NCI-H82 treated with DMSO at 0.1 percent for 48 hours (cell line): Measurements from ENCODE around the gene MEAK7.

ENCODE experiments used
- DNase-seq: peaks from one replicate; lab custom pipeline; 2025; ENCODE audit not compliant: unreplicated experiment; lab: John Stamatoyannopoulos, UW

MEAK7 gene

DNA sequence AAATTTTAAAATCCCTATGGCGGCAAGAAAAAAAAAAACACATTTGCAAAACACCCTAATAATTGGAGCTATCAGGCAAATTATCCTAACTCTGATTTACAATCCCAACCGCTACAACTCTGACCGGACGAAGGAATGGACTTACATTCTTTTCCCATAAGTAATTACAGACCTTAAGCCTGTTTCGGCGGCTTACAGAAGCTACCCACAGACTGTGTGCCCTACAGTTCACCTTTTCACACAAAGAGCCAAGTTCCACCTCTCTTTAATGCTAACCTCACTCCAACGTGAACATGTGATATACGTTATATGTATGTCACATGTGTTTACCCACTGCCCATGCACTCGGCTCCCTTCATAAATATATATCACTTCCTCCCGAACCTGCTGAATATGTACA lies 8.7 kb upstream of the MEAK7 start:
- no peak for DNase-seq

DNA sequence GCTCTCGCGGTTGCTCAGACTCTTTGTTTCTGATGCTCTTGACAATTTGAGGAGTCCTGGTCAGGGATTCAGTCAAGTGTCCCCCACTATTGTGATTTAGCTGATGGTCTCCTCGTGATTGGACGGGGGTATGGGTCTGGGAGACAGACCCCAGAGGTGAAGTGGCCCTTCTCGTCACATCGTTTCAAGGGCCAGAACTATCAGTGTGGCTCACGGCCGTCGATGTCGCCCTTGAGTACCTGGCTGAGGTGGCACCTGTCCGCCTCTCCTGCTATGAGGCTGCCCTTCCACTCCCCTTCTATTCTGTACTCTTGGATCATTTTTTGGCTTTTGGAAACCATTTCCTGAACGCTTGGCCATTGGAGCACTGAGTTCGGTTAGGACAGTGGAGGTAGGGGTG lies 7.4 kb upstream of the MEAK7 start:
- no peak for DNase-seq

DNA sequence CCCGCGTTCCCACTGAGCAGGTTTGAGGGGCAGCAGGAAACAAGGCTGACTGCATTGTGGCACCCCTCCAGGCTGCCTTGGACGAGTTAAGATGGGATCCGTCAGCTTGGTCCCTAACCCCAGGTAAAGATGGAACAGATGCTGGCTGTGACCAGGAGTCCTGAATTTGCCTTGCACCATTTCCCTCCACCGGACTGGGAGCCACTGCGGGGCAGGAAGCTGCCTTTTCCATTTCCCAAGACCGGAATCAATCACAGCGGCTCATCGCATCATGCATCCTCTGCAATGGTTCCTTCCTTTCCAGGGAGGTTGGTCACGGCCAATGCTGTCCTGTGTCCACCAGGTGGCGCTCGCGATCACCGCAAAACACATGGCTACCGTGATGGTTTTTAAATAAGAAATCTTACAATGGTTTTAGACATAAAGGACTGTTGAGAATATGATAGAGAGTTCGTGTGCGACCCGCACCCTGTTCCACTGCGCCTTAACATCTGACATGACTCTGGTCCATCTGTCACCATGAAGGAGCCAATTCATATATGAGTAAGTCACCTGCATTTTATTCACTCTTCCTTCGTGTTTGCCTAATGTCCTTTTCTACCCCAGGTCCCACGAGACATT lies 6.8 kb upstream of the MEAK7 start:
- peak; percentile 46 for DNase-seq

DNA sequence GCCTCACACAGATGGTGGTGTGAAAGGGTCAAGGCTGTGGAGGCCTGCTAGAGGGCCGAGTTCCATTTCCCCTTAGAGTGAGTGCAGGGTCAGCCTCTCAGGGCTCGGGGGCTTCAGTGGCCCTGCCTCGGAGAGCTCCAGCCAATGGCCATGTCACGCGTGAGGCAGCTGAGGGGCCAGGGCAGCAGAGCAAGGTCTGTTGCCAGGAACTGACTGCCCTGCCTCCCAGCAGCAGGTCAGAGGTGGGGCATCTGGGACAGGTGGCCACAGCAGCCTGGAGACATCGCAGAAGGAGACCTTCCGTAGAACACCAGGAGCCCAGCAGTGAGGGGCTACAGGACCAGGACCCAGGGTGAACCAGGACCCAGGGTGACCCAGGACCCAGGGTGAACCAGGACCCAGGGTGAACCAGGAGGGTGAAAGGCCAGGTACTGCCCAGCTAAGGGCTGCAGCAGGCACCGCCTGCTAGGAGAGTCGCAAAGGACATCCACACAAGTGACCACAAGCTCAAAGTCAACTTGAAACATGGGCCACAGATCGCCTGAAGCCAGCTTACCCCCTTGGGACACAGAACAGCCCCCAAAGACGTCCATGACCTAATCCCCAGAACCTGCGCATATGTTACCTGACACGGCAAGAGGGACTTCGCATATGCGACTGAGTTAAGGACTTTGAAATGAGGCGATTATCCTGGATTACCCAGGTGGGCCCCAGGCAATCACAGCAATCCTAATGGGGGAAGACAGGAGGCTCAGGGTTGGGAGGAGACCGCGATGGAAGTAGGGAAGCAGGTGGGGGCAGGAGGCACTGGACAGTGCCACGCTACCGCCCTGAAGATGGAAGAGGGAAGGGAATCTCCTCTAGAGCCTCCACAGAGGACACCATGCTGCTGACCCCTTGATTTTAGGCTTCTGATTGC lies 4.8 kb upstream of the MEAK7 start:
- peak; percentile 94 for DNase-seq

DNA sequence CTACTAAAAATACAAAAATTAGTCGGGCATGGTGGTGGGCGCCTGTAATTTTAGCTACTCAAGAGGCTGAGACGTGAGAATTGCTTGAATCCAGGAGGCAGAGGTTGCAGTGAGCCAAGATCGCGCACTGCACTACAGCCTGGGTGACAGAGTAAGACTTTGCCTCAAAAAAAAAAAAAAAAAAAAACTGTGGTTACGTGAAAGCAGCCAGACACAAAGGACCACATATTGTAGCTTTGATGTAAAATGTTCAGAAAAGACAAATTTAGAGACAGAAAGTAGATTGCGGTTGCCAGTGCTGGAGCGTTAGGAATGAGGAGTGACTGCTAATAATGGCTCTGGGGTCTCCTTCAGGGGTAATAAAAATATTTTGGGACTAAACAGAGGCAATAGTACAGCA lies 4.0 kb upstream of the MEAK7 start:
- no peak for DNase-seq

DNA sequence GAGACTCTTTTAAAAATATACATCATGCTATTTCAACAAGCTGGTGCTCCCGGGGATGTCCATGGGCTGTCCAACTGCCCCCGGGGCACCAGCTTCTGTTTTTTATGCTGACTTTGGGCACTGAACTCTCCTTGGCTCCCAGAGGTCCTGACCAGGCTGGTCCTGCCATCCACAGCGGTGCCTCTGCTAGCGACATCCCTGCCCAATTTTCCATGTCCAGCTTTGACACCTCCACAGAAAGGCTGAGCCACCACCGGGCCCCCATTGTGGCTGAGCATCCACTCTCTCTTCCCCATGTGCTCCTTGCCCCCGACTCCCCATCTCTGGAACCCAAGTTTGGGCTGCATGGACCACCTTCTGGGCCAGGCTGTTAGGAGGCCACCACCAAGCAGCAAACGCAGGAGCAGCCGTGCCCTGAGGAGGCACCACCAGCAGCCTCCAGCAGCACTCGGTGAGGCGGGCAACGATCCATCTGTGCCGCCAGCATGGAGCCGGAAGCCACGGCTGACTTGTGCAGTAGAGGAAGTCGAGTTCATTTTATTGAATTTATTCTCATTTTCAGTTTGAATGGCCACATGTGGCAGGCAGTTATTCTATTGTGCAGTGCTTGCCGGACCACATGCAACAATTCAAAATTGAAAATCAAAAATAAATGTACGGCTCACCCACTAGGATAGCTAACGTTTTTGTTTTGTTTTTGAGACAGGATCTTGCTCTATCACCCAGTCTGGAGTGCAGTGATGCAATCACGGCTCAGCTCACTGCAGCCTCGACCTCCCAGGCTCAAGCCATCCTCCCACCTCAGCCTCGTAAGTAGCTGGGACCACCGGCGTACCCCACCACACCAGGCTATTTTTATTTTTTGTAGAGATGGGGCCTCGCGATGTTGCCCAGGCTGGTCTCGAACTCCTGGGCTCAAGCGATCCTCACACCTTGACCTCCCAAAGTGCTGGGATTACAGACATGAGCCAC lies 2.8 kb upstream of the MEAK7 start:
- no peak for DNase-seq

DNA sequence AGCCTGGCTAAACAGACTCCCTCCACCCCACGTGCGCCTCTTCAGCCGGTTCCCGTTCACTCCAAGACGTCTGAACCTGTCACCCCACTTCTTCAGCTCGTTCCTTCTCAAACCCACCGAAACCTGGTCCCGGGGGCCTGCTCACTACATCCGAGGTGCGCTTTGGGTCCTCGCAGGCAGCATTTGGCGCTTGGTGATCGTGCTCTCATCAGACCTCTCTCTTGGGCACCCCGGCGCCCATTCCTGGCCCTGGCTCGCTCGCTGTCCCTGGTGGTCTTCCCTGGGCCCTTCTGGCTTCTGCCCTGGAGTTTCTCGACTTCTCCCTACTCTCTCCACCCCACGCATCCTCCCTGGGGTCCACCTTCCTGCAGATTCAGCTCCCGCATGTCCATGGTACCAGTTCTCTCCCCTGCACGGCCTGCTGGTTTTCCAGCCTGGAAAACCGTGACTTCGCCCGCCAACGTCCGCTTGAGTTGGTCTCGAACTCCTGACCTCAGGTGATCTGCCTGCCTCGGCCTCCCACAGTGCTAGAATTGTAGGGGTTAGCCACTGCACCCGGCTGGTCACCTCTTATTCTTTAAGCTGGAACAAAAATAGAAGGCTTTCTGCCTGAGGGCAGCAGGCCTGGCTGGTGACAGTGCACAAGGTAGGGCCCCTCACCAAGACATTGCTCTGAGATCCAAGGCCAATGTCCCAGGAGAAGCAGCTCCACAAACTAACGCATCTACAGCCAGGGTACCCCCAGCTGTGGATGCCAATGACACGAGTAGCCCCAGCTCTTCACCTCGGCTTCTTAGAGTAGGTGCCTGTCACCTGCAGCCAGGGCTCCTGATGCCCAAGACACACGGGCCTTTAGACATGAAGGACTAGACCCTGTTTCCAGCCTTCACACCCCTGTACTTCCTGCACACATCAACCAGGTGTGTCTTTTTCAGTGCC lies 1.1 kb upstream of the MEAK7 start:
- DNase-seq: no peak

DNA sequence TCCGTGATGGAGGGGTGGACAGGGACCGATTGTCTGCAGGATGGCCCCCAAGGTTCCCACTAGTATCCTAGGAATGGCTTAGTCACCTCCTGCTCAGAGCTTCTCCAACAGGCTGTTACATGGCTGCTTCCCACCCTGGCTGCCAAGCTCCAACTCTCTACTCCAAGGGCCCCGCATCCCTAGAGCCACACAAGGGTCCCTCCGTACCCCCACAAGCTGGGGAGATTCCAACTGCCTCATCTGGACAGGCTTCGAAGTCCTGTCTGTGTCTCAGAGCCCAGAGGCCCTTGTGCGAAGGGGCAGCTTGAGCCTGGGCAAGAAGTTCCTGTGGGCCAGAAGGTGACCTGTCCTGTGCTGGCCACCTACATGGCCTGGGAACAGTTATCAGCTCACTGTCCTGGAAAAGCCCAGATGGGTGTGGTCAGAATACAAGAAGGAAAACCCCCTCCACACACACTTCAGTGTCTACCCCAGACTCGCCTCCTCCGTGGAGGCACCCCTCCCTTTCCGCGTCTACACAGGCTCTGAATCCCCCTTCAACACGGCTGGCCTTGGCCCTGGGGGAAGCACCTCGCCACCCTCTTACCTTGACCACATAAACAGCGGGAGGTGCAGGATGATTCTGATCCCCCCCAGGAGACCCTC lies 586 bp downstream of the MEAK7 start:
- no peak for DNase-seq

DNA sequence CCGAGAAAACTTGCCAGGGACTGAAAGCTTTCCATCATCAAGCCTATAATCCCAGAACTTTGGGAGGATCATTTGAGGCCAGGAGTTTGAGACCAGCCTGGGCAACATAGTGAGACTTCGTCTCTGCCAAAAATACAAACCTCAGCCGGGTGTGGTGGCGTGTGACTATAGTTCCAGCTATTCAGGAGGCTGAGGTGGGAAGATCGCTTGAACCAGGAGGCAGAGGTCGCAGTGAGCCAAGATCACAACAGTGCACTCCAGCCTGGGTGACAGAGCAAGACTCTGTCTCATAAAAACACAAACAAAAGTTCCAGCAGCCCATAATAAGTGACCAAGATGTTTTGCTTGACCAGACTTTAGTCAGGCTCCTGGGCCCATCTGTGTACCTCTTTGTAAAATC lies 1.9 kb downstream of the MEAK7 start:
- DNase-seq: no peak

DNA sequence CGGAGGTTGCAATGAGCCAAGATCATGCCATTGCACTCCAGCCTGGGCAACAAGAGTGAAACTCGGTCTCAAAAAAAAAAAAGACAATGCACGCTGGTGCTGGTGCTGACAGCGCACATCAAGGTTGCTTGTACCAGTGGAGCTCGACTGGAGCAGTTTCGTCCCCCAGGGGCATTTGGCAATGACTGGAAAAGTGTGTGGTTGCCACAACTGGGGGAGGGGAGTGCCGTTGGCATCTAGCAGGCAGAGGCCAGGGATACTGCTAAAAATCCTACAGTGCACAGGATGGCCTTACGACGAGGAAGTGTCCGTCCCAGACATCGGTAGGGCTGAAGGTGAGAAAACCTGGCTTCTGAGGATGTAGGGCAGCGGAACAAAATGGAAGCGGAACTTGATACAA lies 2.4 kb downstream of the MEAK7 start:
- DNase-seq: no peak

DNA sequence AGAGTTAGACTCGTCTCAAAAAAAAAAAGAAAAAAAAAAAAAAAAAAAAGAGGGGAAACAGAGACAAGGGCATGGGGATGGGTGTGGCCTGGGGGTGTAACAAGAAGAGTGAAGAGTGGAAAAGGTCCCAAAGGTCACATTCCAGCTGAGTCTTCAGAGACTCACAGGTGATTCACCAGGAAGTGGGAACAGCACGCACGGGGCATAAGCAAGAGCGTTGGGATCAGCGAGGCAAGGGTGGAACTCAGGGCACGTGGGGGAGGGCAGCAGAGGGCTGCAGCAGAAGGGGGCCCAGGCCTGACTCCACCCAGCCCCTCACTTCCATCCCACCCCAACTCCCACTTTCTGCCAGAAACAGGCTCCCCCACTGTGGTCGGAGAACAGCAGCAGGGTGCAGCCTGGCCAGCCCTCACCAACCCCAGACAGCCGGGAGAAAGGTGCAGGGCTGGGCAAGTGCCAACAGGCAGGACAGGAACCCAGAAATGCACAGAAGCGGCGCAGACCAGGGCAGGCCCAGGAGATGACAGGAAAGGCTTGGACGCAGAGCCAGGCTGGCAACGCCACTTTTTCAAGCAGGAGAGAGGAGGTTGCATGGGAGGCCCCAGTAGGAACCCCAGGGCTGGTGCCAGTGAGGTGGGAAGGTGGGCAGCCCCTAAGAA lies 3.3 kb downstream of the MEAK7 start:
- no peak for DNase-seq

DNA sequence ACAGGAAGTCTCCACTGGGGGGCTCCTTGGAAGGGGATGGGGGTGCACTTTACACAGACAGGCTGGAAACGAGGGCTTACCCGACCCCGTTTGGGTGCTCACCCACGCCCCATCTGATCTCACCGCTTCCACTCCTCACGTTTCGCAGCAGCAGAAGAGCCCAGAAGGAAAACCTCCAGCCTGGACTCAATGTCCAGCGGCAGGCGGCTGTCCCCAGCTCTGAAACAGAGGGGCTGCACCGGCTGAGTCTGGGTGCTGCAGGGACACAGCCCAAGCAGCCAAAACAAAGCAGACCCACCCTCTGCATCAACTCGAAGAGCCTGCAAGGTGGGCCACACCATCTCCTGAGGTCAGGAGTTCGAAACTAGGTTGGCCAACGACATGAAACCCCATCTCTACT lies 3.9 kb downstream of the MEAK7 start:
- no peak for DNase-seq

DNA sequence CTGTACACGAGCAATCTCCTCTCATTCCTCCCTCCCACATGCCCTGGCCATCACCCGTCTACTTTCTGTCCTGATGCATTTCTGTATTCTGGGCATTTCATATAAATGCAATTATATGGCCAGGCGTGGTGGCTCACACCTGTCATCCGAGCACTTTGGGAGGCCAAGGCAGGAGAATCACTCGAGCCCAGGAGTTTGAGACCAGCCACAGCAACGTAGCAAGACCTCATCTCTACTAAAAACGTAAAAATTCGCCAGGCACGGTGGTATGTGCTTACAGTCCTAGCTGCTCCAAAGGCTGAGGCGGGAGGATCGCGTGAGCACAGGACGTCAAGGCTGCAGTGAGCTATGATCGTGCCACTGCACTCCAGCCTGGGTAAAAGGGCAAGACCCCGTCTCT lies 4.8 kb downstream of the MEAK7 start:
- no peak for DNase-seq

DNA sequence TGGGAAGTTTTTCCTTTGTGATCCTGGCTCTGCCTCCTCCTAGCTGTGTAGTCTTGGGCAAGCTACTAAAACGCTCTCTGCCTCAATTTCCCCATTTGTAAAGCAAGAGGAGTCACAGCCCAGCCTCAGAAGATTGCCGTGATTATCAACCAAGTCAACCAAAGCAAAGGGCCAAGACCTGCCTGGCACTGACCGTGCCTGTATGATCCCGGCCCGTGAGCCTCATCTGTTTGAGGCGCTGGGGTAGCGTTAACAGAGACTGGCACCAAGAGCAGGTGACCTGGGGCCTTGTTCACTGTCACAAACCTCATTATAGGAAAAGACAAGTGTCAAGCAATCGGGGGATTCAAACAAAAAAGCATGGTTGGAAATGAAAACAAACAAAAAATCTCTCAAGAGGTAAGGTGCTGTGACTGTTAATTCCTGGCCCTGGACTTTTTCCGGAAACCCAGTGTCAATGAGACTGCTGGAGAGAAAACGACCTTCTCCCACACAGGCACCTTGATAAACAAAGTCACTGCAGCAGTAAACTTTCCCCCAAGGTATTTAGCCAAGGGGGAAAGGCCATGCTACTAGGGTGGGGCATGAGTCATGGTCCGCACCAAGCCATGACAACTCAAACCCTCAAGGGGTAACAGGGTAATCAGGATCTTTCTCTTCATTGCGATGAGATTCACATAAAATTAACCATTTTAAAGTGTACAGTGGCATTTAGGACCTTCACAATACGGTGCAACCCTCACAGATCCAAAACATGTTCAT lies 5.4 kb downstream of the MEAK7 start:
- DNase-seq: no peak

DNA sequence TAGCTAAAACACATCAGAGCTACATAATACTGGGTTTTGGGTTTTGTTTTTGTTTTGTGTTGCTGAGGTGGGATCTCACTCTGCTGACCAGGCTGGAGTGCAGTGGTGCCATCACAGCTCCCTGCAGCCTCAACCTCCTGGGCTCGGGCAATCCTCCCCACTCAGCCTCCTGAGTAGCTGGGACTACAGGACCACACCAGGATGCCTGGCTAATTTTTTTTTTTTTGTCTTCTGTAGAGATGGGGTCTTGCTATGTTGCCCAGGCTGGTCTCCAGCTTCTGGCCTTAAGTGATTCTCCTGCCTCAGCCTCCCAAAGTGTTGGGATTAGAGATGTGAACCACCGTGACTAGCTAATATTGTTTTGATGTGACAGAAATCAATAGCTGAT lies 6.2 kb downstream of the MEAK7 start:
- no peak for DNase-seq

DNA sequence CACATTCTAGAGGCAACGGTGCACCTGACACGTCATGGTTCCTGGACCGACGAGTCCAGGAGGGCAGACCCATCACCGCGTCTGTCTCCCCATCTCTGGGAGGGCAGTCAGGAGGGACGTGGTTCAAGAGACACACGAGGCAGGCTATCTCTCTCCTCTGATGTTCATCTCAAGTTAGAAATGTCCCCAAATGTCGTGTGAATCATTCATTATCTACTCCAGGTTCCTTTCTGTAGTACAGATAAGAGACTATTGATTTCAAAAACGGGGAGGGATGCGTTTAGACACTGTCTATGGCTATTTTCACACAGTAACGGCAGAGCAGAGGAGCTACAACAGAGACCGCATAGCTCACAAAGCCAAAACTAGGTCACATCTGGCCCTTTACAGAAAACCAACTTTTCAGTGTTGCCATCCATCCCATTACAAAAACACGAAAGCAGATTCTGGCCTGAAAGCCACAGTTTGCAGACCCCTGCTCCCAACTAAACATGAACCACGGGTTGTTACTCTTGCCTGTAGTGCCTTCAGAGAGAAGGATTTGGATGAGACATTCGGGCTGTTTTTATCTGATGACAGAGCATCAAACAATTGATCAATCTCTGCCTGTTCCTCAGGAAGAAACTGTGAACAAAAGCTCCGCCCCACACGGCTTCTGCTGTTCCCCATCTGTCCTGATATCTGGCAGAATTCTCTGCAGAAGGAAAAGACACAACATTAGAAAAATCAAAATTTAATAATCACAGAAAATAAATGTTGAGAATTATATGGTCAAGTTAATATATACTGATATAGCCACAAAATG lies 6.8 kb downstream of the MEAK7 start:
- DNase-seq: no peak

DNA sequence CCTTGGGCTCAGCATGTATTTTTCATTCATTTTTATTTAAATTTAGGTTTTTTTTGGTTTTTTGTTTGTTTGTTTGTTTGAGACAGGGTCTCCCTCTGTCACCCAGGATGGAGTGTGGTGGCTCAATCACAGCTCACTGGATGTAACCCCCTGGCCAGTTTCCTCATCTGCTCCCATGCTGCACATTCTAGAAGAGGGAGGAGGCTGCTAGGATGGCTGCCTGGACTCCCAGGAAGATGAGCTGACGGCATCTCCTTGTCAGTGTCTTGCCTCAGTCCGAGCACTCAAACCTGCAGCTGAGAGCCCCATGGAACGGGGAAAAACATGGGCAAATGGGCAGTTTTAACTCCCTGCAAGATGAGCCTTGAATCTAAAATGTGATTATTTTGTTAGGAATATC lies 7.5 kb downstream of the MEAK7 start:
- DNase-seq: no peak

DNA sequence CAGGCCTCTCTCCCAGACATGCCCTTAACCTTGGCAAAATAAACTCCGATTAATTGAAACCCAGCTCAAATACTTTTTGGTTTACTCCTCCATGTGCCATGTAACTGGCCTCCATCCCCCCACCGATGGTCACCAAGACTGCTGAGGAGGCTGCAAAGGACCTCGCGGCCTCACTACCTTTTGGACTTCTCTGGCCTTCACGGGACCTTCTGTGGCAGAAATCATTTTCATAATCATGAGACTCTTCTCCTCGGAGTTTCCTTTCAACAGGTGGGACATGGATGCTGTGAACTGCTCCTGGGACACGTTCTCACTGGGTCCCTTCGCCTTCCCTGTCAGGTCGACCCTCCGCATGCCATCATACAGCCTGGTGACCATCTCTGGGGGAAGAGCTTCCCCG lies 9.0 kb downstream of the MEAK7 start:
- no peak for DNase-seq
